ENCODE data around the gene CCDC184.
"Not testable (repeated sequence)": the region's sequence is repeated elsewhere in the genome, so short reads cannot be mapped to it uniquely, and the experiment has no call there.

Gene CCDC184

GRCh38 chr12:48183091-48183875, at the start of gene CCDC184:
Gene CCDC184 (plus strand): TSS chr12:48183644. CDS start chr12:48184123, 479 bp downstream.
- peak; percentile 66 for DNase-seq (ENCODE audit: low read depth)

GRCh38 chr12:48135027-48135426, 48.4 kb upstream of the CCDC184 start:
- no peak for DNase-seq (ENCODE audit: low read depth)

GRCh38 chr12:48142818-48143674, 40.4 kb upstream of the CCDC184 start:
- DNase-seq (ENCODE audit: low read depth): no peak

GRCh38 chr12:48143898-48144297, 39.5 kb upstream of the CCDC184 start:
- DNase-seq (ENCODE audit: low read depth): no peak

GRCh38 chr12:48145981-48146380, 37.5 kb upstream of the CCDC184 start:
- no peak for DNase-seq (ENCODE audit: low read depth)

GRCh38 chr12:48151103-48151771, 32.2 kb upstream of the CCDC184 start:
- no peak for DNase-seq (ENCODE audit: low read depth)

- DNase-seq (ENCODE audit: low read depth): not testable (repeated sequence)
Measured at GRCh38 chr12:48155786-48156185, 27.7 kb upstream of the CCDC184 start.

DNA sequence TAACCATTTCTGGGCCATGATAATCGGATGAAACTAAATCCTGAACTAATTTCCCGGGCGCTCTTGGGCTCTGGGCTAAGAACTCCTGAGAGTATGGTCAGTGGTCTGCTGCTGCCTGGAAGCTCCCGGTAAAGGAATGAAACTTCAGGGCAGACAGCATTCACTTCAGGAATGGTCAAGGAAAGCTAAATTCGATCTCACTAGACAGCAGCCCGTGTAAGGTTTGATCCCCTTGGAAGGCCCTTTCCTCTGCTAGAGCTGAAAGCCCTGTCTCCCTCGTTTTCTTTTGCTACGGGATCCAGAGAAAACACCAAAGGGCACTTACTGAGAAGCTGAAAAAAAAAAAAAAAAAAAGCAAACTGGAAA, 26.8 kb upstream of the CCDC184 start:
- DNase-seq (ENCODE audit: low read depth): no peak

DNA sequence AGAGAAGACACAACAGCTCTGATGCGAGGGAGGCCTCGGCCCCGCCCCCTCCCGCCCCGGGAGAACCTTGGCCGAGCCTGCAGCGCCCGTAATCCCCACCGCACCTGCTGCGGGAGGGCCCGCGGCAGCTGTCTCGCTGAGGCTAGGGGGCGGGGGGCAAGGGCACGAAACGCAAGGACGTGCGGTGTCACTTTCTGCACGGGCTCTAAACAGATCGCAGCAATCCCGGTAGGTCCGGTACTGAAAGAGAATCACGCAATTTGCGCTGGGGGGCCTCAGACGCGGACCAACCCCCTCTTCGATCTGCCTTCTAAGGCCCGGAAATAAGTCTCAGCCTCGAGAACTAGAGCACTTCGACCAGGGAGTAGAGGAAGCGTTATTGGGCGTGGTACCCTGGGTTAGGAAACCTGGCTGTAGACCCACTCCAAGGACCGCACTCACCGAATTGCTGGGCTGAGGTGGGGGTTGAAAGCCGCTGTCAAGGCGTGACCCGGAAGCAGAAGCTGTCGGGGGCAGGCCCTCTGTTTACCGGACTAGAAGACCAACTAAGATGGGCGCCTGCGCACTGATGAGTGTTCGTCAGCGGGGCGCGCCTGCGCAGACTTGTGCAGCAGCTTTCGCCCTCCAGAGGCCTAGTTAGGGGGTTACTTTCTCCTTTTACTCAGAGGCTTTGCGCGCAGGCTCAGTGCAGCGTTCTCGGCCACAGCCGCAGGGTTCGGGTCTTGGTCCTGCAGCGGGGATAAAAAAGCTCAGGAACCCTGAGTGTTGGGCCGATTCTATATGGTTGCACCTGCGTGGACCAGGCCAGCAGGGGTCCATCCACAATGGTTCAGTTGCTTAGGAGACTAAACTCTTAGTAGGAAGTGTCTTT, 26.2 kb upstream of the CCDC184 start, which contains the start of gene ASB8:
ASB8 (minus strand) TSS at position 498 of the 871 bp plus-strand sequence. CDS start 4,019 bp downstream, outside the sequence.
- DNase-seq (ENCODE audit: low read depth): peak; percentile 92

- DNase-seq (ENCODE audit: low read depth): no peak
Measured at GRCh38 chr12:48157889-48158370, 25.5 kb upstream of the CCDC184 start.

DNA sequence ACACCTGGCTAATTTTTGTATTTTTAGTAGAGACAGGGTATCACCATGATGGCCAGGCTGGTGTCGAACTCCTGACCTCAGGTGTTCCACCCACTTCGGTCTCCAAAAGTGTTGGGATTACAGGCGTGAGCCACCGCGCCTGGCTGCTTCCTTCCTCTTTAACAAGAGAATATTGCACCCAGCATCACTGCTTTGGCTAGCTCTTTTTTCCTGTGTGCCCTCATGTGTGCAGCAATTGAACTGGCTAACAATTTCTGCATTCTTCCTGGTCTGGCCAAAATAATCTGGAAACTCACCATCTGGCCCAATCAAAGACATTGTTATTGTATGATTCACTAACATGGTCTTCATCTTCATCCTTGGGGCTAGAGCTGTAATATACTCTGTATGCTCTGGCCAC, 23.4 kb upstream of the CCDC184 start:
- no peak for DNase-seq (ENCODE audit: low read depth)

DNA sequence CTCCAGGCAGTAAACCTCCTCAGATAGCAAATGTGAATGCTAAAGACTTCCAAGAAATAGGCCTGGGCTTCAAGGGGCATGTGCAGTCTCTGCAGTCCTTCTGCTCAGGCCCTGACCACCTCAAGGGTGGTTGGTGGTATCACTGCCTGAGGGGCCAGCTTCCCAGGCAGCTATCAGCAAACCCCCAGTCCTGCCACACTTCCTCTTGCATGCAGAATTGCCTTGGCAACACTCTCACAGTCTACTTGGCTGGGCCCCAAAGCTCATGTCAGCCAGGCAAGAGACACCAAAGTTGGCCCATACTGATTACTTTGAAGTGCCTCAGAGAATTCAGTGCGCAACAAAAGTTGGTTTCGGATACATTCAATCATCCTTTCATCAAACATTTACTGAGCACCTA, 22.6 kb upstream of the CCDC184 start:
- no peak for DNase-seq (ENCODE audit: low read depth)

DNA sequence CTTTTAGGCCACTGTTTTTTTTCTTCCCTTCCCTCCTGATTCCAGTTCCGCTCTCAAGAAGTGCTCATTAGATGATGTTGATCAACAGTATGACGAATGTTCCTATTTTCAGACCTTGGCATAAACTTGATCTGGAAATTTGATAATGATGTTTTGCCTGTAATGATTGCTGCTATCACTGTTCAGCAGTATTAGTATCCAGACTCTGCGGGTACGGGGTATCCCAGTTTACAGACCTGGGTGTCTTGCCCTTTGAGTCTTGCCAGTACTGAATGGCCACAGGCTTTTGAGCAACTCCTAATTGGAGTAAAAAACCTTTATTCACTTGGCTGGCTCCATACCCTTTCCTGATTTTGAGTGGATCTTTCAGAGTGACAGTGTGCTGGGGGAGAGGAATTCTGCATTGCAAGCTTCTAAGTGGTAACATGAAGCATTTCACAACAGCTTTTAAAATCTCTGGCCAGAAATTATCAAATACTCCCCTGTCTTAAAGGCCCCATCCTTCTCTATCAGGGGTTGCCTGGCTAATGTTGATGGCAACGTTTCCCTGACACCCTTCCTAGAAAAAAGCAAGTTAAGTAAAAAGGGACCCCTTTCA, 20.2 kb upstream of the CCDC184 start:
- no peak for DNase-seq (ENCODE audit: low read depth)

DNA sequence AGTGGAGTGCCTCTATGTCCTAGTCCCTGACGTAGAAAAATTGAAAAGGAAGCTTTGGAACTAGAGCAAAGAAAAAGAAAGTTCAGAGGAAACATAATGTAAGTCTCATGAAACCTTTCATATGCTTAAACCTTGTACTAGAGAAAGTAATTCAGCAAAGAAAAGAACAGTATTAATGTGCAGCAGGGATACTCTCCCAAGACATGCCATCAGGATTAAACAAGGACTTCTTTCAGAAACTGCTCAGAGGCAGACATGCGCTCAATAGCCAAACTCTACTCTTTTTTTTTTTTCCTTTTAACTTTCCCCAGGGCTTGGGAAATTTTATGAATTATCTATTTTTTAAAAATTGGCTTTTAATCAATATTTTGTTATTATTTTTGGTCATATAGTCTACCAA, 19.0 kb upstream of the CCDC184 start:
- DNase-seq (ENCODE audit: low read depth): no peak

- peak; percentile 15 for DNase-seq (ENCODE audit: low read depth)
Measured at GRCh38 chr12:48165089-48165981, 18.1 kb upstream of the CCDC184 start.

DNA sequence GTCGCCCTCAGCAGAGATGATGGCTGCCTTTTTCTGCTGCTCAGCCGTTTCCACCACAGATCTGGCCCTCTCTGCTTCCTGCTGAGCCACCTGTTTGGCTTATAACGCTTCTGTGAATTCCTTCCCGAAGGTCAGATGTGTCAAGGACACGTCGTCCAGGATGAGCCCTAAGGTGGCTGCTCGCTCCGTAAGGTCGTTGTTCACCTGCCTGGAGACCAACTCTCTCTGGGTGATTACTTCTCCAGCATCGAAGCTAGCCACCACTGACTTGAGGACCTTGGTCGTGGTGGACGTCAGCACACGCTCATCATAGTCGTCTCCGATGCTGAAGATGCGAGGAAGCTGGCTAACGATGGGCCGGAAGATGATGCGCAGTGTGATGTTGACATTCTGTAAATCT, 14.4 kb upstream of the CCDC184 start:
- DNase-seq (ENCODE audit: low read depth): no peak

GRCh38 chr12:48175613-48176416, 7.6 kb upstream of the CCDC184 start:
- no peak for DNase-seq (ENCODE audit: low read depth)

- DNase-seq (ENCODE audit: low read depth): no peak
Measured at GRCh38 chr12:48176417-48176751, 7.1 kb upstream of the CCDC184 start.

DNA sequence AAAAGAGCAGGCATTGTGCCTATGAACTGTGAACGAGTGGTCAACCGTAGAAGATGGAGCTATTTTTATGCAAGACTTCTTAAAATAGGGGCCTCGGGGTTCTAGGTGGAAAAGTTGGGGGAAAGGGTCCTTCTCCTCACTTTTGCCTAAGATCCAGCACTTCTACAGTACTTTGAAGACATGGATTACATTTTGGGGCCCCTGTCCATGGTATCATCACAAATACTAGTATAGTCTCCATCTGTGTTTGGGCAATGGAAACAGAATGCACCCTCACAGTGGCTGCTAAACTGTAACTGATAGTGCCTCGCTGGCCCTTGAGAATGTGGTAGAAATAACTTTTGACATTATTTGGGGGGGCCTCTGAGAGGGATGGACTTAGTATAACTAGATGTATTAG, 5.5 kb upstream of the CCDC184 start:
- DNase-seq (ENCODE audit: low read depth): no peak

Data from HS-5 (cell line).